NCI-H774 (cell line): ENCODE data around the gene PTPRN2.
"Not testable (repeated sequence)": the region's sequence is repeated elsewhere in the genome, so short reads cannot be mapped to it uniquely, and the experiment has no call there.

Source experiments
- DNase-seq: peaks from one replicate; lab custom pipeline; 2025; lab: John Stamatoyannopoulos, UW

The PTPRN2 gene

GRCh38 chr7:157753713-157754415 lies 833.8 kb downstream of the PTPRN2 start:
- DNase-seq = no peak

- no peak for DNase-seq
Measured at GRCh38 chr7:157752832-157753291, 834.8 kb downstream of the PTPRN2 start.

GRCh38 chr7:157751951-157752673 lies 835.5 kb downstream of the PTPRN2 start:
- DNase-seq = no peak

GRCh38 chr7:157751406-157751805 lies 836.2 kb downstream of the PTPRN2 start:
- no peak for DNase-seq

- no peak for DNase-seq
Measured at GRCh38 chr7:157750291-157750690, 837.3 kb downstream of the PTPRN2 start.

- DNase-seq = no peak
Measured at GRCh38 chr7:157745721-157746709, 841.6 kb downstream of the PTPRN2 start.

- no peak for DNase-seq
Measured at GRCh38 chr7:157744786-157745601, 842.6 kb downstream of the PTPRN2 start.

- DNase-seq = no peak
Measured at GRCh38 chr7:157743781-157744525, 843.7 kb downstream of the PTPRN2 start.

- no peak for DNase-seq
Measured at GRCh38 chr7:157740251-157740798, 847.3 kb downstream of the PTPRN2 start.

GRCh38 chr7:157739650-157740049 lies 848.0 kb downstream of the PTPRN2 start:
- DNase-seq = no peak

- no peak for DNase-seq
Measured at GRCh38 chr7:157739031-157739430, 848.6 kb downstream of the PTPRN2 start.

- no peak for DNase-seq
Measured at GRCh38 chr7:157738066-157738460, 849.6 kb downstream of the PTPRN2 start.

- DNase-seq = no peak
Measured at GRCh38 chr7:157737151-157738065, 850.2 kb downstream of the PTPRN2 start.

- DNase-seq = no peak
Measured at GRCh38 chr7:157736341-157736740, 851.3 kb downstream of the PTPRN2 start.

GRCh38 chr7:157735826-157736225 lies 851.8 kb downstream of the PTPRN2 start:
- DNase-seq = no peak

GRCh38 chr7:157734676-157735640 lies 852.7 kb downstream of the PTPRN2 start:
- DNase-seq = no peak

GRCh38 chr7:157733760-157734395 lies 853.7 kb downstream of the PTPRN2 start:
- DNase-seq = not testable (repeated sequence)

- DNase-seq = no peak
Measured at GRCh38 chr7:157731126-157731525, 856.5 kb downstream of the PTPRN2 start.
